NCI-H82 (cell line): ENCODE data around the gene SMCO3.
A peak's percentile ranks its signal among the peaks of the same experiment; 100 is the strongest.
"Not testable (repeated sequence)": the region's sequence is repeated elsewhere in the genome, so short reads cannot be mapped to it uniquely, and the experiment has no call there.

ENCODE experiments used
- DNase-seq: peaks from one replicate; lab custom pipeline; 2025; lab: John Stamatoyannopoulos, UW

The SMCO3 gene

GRCh38 chr12:14774906-14775635 lies 38.9 kb downstream of the SMCO3 start:
- no peak for DNase-seq

DNA sequence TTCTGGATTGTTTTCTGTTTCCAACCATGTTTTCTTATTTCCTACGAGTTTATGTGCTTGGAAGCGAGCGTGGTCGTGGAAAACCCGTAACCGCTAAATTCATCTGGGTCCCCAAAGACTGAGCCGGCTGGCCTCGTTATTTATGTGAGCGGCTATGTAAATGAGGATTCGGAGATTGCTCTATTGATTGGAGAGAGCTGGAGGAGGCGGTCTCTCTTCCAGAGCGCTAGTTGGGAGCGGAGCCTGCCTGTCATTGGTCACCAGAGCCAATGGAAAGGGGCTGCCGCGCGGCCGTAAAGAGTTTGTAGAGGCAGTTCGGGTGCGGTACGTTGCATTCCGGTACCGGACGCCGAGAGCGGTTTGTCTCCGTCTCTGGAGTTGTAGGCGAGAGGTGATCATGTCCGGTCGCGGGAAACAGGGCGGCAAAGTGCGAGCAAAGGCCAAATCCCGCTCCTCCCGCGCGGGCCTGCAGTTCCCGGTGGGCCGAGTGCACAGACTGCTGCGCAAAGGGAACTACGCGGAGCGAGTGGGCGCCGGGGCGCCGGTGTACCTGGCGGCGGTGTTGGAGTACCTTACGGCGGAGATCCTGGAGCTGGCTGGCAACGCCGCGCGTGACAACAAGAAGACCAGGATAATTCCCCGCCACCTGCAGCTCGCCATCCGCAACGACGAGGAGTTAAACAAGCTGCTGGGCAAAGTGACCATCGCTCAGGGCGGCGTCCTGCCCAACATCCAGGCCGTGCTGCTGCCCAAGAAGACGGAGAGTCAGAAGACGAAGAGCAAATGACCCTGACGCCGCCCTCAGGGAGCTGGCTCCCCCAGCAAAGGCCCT lies 39.7 kb downstream of the SMCO3 start:
- peak; percentile 71 for DNase-seq

DNA sequence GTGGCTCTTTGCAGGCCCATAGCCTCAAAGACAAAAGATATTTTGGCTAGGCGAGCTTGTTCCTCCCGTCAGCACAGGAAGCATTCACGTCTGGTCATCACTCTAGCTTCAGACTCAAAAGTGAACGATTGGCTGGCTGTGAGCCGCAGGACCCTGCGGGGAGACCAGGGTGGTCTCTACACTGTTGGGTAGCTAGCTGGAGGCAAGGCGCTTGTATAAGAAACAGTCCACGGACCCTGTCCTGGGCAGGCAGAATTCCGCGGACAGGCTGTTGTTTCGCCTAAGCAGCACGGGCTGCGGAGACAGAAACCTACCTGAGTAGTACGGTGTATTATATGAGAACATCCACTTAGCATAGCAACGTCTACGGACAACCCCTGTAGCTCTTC lies 40.3 kb downstream of the SMCO3 start:
- no peak for DNase-seq

GRCh38 chr12:14772946-14773345 lies 41.0 kb downstream of the SMCO3 start:
- no peak for DNase-seq

DNA sequence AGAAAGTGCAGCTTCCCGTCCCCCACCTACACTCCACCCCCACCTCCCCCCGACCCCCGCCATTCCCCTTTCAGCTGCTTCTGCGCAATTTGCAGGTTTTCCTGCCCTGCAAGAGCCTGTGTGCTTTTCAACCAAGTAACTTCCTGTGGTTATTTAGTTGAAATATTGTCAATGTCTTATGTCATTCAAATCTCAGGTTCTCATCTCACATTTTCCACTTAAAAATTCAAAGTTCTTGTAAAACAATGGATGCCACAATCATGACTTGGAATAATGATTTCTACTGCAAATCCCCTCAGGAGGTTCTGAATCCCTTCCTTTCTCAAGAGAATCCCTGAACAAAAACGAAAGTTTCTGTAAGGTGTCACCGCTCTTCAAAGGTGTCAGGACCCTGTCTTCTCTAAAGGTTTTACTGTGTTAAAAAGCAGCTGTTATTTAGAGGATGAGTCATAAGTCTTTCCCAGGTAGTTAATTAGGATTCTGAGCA lies 42.3 kb downstream of the SMCO3 start:
- DNase-seq: no peak

DNA sequence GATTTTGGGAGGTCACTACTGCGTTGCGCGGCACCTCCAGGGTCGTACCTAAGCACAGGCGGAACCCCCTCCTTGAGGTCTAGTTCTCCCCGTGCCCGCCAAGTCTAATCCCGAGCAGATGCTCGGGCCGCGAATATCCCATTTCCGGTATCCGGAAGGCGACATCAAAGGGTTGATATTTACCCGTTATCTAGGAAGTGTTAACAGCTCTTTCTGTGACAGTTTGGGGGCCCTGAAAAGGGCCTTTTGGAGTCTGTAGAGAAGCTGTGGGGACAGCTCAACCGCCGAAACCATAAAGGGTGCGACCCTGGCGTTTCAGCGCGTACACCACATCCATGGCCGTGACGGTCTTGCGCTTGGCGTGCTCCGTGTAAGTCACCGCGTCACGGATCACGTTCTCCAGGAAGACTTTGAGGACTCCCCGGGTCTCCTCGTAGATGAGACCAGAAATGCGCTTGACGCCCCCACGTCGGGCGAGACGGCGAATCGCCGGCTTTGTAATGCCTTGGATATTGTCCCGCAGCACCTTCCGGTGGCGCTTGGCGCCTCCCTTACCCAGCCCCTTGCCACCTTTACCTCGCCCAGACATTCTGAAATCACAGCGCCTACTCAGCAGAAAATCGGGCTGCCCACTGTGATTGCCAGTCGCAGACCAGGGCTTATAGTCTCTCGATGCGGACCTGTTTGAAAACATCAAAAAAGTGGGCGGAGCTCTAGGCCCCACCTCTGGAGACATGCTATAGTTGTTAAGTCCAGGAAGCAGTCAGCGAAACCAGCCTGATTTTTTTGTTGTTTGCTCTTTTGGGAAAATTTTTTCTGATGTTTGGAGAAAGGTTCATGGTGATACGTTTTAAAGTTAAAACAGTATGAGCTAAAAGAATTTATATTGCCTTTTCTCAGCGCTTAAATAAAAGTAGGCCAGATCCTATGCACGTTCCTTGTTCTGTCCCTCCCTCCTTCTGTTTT lies 43.2 kb downstream of the SMCO3 start:
- DNase-seq: peak; percentile 93

GRCh38 chr12:14769969-14770495 lies 44.0 kb downstream of the SMCO3 start:
- peak; percentile 95 for DNase-seq

GRCh38 chr12:14769466-14769968 lies 44.5 kb downstream of the SMCO3 start:
- DNase-seq: peak; percentile 83

GRCh38 chr12:14768823-14769405 lies 45.1 kb downstream of the SMCO3 start:
- peak; percentile 13 for DNase-seq

- no peak for DNase-seq
These were observed 46.4 kb downstream of the SMCO3 start for GRCh38 chr12:14767617-14768016.

DNA sequence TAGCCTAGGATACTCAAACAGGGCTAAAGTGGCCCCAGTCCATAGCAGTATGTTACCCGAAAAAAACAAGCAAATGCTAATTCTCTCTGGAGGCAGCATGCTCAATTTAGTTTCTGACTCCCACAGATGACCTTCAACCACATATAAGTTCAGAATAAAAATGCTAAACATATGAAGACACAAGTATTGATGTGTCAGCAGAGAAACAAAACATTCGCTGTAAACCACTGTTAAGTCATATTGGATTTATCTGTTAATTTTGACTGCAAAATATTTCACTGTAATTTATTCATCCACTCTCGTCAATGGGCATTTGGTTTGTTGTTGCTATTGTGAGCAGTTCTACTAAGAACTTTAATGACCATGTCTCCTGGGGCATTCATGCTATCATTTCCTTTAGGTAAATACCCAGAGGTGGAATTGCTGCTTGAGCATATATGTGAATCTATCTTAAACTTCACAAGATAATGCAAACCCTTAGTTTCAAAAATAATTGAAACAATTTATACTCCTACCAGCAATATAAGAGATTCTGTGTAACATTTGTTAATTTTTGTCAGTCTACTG lies 47.2 kb downstream of the SMCO3 start:
- DNase-seq: no peak

DNA sequence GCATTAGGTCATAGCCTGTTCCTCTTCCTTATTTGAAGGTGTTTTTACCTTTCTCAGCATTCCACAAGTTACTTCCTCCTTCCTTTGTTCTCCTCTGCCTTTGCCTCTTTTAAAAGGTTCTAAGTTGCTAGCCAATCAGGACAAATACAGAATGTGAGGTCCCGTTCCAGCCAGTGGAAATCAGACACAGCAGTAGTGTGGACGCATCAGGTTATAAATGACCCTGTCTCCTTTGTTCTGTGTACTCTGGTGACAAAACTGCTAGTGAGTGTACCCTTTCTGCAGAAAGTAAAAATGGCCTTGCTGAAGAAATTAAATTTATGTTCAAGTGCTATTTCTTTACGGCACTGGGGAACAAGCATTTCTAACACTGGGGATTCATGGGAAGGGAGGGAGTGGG lies 48.0 kb downstream of the SMCO3 start:
- not testable (repeated sequence) for DNase-seq

DNA sequence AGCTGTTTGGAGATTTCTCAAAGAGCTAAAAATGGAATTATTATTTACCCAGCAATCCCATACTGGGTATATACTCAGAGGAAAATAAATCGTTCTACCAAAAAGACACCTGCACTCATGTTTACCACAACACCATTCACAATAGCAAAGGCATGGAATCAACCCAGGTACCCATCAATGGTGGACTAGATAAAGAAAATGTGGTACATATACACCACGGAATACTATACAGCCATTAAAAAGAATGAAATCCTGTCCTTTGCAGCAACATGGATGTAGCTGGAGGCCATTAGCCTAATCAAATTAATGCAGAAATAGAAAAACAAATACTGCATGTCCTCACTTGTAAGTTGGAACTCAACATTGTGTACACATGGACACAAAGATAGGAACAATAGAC lies 48.6 kb downstream of the SMCO3 start:
- no peak for DNase-seq

DNA sequence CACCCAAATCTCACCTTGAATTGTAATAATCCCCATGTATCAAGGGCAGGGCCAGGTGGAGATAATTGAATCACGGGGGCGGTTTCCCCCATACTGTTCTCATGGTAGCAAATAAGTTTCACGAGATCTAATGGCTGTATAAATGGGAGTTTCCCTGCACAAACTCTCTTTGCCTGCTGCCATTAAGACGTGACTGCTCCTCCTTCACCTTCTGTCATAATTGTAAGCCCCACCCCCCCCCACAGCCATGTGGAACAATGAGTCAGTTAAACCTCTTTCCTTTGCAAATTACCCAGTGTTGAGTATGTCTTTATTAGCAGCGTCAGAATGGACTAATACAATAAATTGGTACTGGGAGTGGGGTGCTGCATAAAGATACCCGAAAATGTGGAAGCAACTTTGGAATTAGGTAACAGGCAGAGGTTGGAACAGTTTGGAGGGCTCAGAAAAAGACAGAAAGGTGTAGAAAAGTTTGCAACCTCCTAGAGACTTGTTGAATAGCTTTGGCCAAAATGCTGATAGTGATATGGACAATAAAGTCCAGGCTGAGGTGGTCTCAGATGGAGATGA lies 54.2 kb downstream of the SMCO3 start:
- DNase-seq: not testable (repeated sequence)

- peak; percentile 33 for DNase-seq
These were observed 57.4 kb downstream of the SMCO3 start for GRCh38 chr12:14756334-14757143.
